ENCODE data around the gene KCNC2.

Gene KCNC2

DNA sequence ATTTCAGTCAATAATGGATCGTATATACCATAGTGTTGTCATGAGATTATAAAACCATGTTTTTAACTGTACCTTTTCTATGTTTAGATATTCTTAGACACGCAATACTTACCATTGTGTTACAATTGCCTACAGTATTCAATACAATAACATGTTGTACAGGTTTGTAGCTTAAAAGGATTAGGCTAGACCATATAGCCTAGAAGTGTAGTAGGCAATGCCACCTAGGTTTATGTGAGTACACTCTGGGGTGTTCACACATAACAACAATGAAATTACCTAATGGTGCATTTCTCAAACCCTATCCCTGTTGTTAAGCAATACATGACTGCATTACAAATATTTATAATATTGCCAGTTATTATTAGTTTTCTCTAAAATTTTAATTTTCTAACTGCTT lies 144.2 kb downstream of the KCNC2 start:
- H3K4me3 ChIP-seq (ENCODE audit: control insufficient read depth, low read depth, low read length), result no peak overlapping the region
- TF ChIP-seq, protein P1, sequence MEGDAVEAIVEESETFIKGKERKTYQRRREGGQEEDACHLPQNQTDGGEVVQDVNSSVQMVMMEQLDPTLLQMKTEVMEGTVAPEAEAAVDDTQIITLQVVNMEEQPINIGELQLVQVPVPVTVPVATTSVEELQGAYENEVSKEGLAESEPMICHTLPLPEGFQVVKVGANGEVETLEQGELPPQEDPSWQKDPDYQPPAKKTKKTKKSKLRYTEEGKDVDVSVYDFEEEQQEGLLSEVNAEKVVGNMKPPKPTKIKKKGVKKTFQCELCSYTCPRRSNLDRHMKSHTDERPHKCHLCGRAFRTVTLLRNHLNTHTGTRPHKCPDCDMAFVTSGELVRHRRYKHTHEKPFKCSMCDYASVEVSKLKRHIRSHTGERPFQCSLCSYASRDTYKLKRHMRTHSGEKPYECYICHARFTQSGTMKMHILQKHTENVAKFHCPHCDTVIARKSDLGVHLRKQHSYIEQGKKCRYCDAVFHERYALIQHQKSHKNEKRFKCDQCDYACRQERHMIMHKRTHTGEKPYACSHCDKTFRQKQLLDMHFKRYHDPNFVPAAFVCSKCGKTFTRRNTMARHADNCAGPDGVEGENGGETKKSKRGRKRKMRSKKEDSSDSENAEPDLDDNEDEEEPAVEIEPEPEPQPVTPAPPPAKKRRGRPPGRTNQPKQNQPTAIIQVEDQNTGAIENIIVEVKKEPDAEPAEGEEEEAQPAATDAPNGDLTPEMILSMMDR (IDR thresholded peaks at IDR 0.05; ENCODE audit: control insufficient read depth, insufficient read depth, low read depth, low read length, missing control alignments), result no peak
- no peak for DNase-seq (ENCODE audit: low read depth)

GRCh38 chr12:75062691-75063090 lies 146.9 kb downstream of the KCNC2 start:
- no peak for DNase-seq (ENCODE audit: low read depth)
- TF ChIP-seq, protein P1 (IDR thresholded peaks at IDR 0.05; ENCODE audit: control insufficient read depth, insufficient read depth, low read depth, low read length, missing control alignments), result no peak

DNA sequence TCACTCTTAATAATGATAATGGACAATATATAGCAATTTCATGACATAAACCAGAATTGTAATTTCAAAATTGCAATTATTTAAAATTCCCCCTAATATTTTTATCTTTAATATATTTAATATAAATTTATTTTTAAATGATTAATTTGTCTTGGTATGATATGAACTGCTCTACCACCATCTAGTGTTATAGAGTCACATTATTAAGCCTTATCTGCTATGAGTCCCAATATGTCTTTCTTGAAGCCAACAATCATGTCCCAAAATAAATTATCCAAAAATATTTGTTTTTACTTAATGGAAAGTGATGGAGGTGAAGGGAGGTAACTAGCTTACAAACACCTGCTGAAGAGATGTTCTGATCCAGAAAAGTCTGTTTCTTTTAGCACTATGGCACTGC lies 151.4 kb downstream of the KCNC2 start:
- TF ChIP-seq, protein P1 (IDR thresholded peaks at IDR 0.05; ENCODE audit: control insufficient read depth, insufficient read depth, low read depth, low read length, missing control alignments), result no peak
- no peak for DNase-seq (ENCODE audit: low read depth)
- no peak overlapping the region for H3K4me3 ChIP-seq (ENCODE audit: control insufficient read depth, low read depth, low read length)

More at GRCh38 chr12:75062691-75063090, 146.9 kb downstream of the KCNC2 start:
- H3K4me3 ChIP-seq (ENCODE audit: control insufficient read depth, low read depth, low read length), result no peak overlapping the region

DNA sequence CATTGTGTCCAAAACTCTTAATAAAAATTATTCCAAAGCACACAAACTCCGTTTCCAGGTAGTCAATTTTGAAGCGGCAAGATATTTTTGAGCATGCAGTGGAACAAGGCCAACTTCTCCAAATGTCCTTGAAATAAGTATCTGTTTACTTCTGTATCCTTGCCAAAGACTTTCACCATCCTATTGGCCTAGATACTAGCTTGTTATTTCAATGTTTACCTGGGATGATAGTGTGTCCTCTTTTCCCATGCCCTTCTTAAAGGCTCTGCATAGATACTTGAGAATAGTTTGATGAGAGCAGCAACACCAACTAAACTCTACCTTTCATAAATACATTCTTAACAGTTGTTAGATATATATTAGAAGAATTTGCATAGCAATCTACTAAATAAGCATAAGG lies 160.9 kb downstream of the KCNC2 start:
- no peak for DNase-seq (ENCODE audit: low read depth)
- TF ChIP-seq, protein P1 (IDR thresholded peaks at IDR 0.05; ENCODE audit: control insufficient read depth, insufficient read depth, low read depth, low read length, missing control alignments), result no peak
- no peak overlapping the region for H3K4me3 ChIP-seq (ENCODE audit: control insufficient read depth, low read depth, low read length)

GRCh38 chr12:75047885-75048525 lies 161.6 kb downstream of the KCNC2 start:
- TF ChIP-seq, protein P1 (IDR thresholded peaks at IDR 0.05; ENCODE audit: control insufficient read depth, insufficient read depth, low read depth, low read length, missing control alignments), result no peak
- no peak for DNase-seq (ENCODE audit: low read depth)
- no peak overlapping the region for H3K4me3 ChIP-seq (ENCODE audit: control insufficient read depth, low read depth, low read length)

DNA sequence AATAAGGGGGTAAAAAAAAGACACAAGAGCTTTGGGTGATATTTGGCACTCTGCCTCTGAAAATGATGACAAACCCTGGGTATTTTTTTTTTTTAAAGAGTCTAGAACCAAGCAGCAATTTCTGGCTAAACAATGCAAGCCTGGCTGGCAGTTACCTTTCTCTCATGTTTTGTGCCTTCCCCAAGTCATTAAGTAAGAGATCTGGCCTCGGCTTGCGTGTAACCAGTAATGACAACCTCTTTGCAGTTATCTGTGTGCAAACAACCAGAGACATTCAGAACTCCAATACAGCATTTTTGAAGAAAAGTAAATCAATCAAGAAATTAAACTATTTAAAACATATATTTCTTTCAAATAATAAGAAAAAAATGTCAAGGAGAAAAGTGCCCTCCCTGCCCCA lies 167.5 kb downstream of the KCNC2 start:
- DNase-seq (ENCODE audit: low read depth), result no peak
- H3K4me3 ChIP-seq (ENCODE audit: control insufficient read depth, low read depth, low read length), result no peak overlapping the region
- TF ChIP-seq, protein P1 (IDR thresholded peaks at IDR 0.05; ENCODE audit: control insufficient read depth, insufficient read depth, low read depth, low read length, missing control alignments), result no peak

All from AG09309 (cell line).